ENCODE data around the gene STAG1.

DNA sequence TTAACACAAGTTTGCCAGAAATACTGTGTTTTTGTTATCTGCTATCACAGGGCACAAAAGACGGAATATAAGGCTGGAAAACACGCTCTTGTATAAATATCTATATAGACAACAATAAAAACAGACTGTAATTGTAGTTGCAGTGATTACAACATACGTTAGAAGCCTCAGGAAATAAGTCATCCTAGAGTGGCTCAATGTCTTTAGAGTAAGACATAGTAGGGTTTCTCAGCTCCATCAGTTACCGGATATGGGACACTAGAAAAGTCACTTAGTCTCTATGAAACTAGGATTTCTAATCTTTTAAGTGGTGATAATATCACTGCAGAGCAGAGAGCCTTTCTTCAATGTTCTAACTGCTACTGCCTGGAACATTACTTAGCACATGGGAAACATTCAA is 208.8 kb downstream of the STAG1 start:
- no peak for TF ChIP-seq POLR2A (IDR thresholded peaks at IDR 0.05)
- TF ChIP-seq, protein P1, sequence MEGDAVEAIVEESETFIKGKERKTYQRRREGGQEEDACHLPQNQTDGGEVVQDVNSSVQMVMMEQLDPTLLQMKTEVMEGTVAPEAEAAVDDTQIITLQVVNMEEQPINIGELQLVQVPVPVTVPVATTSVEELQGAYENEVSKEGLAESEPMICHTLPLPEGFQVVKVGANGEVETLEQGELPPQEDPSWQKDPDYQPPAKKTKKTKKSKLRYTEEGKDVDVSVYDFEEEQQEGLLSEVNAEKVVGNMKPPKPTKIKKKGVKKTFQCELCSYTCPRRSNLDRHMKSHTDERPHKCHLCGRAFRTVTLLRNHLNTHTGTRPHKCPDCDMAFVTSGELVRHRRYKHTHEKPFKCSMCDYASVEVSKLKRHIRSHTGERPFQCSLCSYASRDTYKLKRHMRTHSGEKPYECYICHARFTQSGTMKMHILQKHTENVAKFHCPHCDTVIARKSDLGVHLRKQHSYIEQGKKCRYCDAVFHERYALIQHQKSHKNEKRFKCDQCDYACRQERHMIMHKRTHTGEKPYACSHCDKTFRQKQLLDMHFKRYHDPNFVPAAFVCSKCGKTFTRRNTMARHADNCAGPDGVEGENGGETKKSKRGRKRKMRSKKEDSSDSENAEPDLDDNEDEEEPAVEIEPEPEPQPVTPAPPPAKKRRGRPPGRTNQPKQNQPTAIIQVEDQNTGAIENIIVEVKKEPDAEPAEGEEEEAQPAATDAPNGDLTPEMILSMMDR (IDR thresholded peaks at IDR 0.05), result no peak
